Endothelial cell (in vitro differentiated cells): Measurements from ENCODE around the gene KIF26A. TPM values are rescaled to one million over a fixed set of nuclear protein-coding genes. Genes with fewer than 3 reads are reported as not detected.

Source experiments
- DNase-seq: peaks from one replicate; pipeline ENCODE4 v3.0.0; 2021; ENCODE audit warnings: low spot score
- H3K27ac Mint-ChIP-seq: one replicate; pipeline ENCODE4 v1.8.0; 2021; ENCODE audit warnings: mixed read lengths, inconsistent platforms; ENCODE audit not compliant: unreplicated experiment
- H3K27me3 Mint-ChIP-seq: one replicate; pipeline ENCODE4 v1.8.0; 2021; ENCODE audit warnings: mild to moderate bottlenecking, moderate library complexity, mixed read lengths, inconsistent platforms; ENCODE audit not compliant: unreplicated experiment
- H3K36me3 Mint-ChIP-seq: one replicate; pipeline ENCODE4 v1.8.0; 2021; ENCODE audit warnings: mild to moderate bottlenecking, low read depth, mixed read lengths, inconsistent platforms; ENCODE audit not compliant: unreplicated experiment
- H3K4me1 Mint-ChIP-seq: one replicate; pipeline ENCODE4 v1.8.0; 2021; ENCODE audit warnings: mild to moderate bottlenecking, mixed read lengths, inconsistent platforms; ENCODE audit not compliant: unreplicated experiment
- H3K4me3 Mint-ChIP-seq: one replicate; pipeline ENCODE4 v1.8.0; 2021; ENCODE audit warnings: mild to moderate bottlenecking, mixed read lengths, inconsistent platforms; ENCODE audit not compliant: unreplicated experiment
- H3K9me3 Mint-ChIP-seq: one replicate; pipeline ENCODE4 v1.8.0; 2021; ENCODE audit warnings: mixed read lengths, inconsistent platforms; ENCODE audit not compliant: unreplicated experiment
- total RNA-seq: library from RNA; stranded (reverse); fragmentation: NEBNext Ultra II Directional; extraction: Animal tissue kit (Norgen Biotek cat#: 25700); gene quantifications from one replicate; pipeline ENCODE4 v1.2.1, GENCODE V29; 2021; ENCODE audit not compliant: unreplicated experiment
- TF ChIP-seq, protein P1 (sequence below): fragments of 200-600 bp; sonication (generic); IDR thresholded peaks from one replicate; pipeline ENCODE4 v1.5.0; 2021; ENCODE audit warnings: antibody characterized with exemption; ENCODE audit not compliant: unreplicated experiment

The KIF26A gene
- total RNA-seq, 1 donor from 2014 or later: 96.9 TPM

- Mint-ChIP-seq H3K4me1 (peaks cover 7% of the 10 kb centered on the region), H3K36me3 (peaks cover 8% of the 10 kb centered on the region), H3K27me3 (peaks cover 7% of the 10 kb centered on the region), H3K9me3 (no peaks in the 10 kb centered on the region), H3K27ac (no peak overlapping the region), H3K4me3 (no peak overlapping the region)
- no peak for DNase-seq
- TF ChIP-seq, protein P1, sequence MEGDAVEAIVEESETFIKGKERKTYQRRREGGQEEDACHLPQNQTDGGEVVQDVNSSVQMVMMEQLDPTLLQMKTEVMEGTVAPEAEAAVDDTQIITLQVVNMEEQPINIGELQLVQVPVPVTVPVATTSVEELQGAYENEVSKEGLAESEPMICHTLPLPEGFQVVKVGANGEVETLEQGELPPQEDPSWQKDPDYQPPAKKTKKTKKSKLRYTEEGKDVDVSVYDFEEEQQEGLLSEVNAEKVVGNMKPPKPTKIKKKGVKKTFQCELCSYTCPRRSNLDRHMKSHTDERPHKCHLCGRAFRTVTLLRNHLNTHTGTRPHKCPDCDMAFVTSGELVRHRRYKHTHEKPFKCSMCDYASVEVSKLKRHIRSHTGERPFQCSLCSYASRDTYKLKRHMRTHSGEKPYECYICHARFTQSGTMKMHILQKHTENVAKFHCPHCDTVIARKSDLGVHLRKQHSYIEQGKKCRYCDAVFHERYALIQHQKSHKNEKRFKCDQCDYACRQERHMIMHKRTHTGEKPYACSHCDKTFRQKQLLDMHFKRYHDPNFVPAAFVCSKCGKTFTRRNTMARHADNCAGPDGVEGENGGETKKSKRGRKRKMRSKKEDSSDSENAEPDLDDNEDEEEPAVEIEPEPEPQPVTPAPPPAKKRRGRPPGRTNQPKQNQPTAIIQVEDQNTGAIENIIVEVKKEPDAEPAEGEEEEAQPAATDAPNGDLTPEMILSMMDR: no peak
These were observed 34.5 kb downstream of the KIF26A start for GRCh38 chr14:104172880-104173279.

DNA sequence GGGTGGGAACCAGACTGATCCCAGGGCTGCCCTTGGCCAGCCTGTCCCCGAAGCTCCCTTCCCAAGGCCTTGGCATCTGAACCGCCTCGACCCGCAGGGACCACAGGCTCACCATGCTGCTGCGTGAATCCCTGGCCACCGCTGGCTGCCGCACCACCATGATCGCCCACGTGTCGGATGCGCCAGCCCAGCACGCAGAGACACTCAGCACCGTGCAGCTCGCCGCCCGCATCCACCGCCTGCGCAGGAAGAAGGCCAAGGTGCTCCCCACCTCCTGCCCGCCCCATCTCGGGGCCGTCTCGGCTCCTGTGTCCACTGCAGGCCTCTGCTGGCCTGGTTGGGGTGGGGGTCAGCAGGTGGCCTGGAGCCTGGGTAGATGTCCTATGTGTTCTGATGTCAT, 35.7 kb downstream of the KIF26A start:
- Mint-ChIP-seq H3K36me3 (peaks cover 8% of the 10 kb centered on the region), H3K27ac (no peak overlapping the region), H3K4me1 (peaks cover 7% of the 10 kb centered on the region), H3K9me3 (no peaks in the 10 kb centered on the region), H3K4me3 (no peak overlapping the region), H3K27me3 (peaks cover 10% of the 10 kb centered on the region)
- DNase-seq: no peak
- TF ChIP-seq, protein P1: no peak

DNA sequence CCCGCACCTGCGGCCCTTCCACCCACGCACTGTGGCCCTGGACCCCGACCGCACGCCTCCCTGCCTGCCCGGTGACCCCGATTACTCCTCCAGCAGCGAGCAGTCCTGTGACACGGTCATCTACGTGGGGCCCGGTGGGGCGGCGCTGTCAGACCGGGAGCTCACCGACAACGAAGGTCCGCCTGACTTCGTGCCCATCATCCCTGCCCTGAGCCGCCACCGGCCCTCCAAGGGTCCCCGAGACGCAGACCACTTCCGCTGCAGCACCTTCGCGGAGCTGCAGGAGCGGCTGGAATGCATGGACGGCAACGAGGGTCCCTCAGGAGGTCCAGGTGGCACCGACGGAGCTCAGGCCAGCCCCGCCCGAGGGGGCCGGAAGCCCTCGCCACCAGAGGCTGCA, 36.7 kb downstream of the KIF26A start:
- H3K36me3 Mint-ChIP-seq: peaks cover 7% of the 10 kb centered on the region
- TF ChIP-seq, protein P1: no peak
- peaks cover 13% of the 10 kb centered on the region for H3K27me3 Mint-ChIP-seq
- H3K9me3 Mint-ChIP-seq: no peaks in the 10 kb centered on the region
- peaks cover 5% of the 10 kb centered on the region for H3K4me1 Mint-ChIP-seq
- no peak overlapping the region for H3K27ac Mint-ChIP-seq
- no peak for DNase-seq
- no peak overlapping the region for H3K4me3 Mint-ChIP-seq

GRCh38 chr14:104175811-104176210, 37.4 kb downstream of the KIF26A start:
- Mint-ChIP-seq H3K27me3 (peaks cover 15% of the 10 kb centered on the region), H3K9me3 (no peaks in the 10 kb centered on the region), H3K36me3 (peaks cover 6% of the 10 kb centered on the region), H3K4me1 (peaks cover 7% of the 10 kb centered on the region), H3K4me3 (no peak overlapping the region), H3K27ac (no peak overlapping the region)
- TF ChIP-seq, protein P1: no peak
- no peak for DNase-seq

GRCh38 chr14:104176611-104177010, 38.2 kb downstream of the KIF26A start:
- Mint-ChIP-seq H3K9me3 (no peaks in the 10 kb centered on the region), H3K4me1 (peaks cover 7% of the 10 kb centered on the region), H3K27me3 (peaks cover 17% of the 10 kb centered on the region), H3K4me3 (no peak overlapping the region), H3K36me3 (peaks cover 6% of the 10 kb centered on the region), H3K27ac (no peak overlapping the region)
- no peak for DNase-seq
- TF ChIP-seq, protein P1: no peak
